GM06990 (cell line): ENCODE data around the gene PTPRT.

ENCODE experiments used
- DNase-seq: peaks from one replicate; pipeline ENCODE4 v3.0.0-alpha.2; 2011; ENCODE audit not compliant: insufficient read length; ENCODE audit errors: extremely low read depth
- H3K27me3 ChIP-seq: replicated peaks from 2 replicates; pipeline ENCODE4 v1.6.0; 2011; ENCODE audit warnings: low read length; ENCODE audit not compliant: control insufficient read depth, insufficient read depth
- H3K36me3 ChIP-seq: 2 replicates; pipeline ENCODE4 v1.5.1; 2011; ENCODE audit warnings: low read length; ENCODE audit not compliant: control insufficient read depth, insufficient read depth
- H3K4me3 ChIP-seq: replicated peaks from 2 replicates; pipeline ENCODE4 v1.5.1; 2011; ENCODE audit warnings: low read depth, mild to moderate bottlenecking, control low read depth, low read length
- CTCF ChIP-seq: IDR thresholded peaks from 2 replicates; pipeline ENCODE4 v1.5.1; 2011; ENCODE audit warnings: low read length, control low read depth, mild to moderate bottlenecking, inconsistent platforms; ENCODE audit not compliant: insufficient read depth, poor library complexity, severe bottlenecking

Gene PTPRT

GRCh38 chr20:42846784-42847490, 342.8 kb downstream of the PTPRT start:
- no peak for TF ChIP-seq CTCF
- no peaks in the 10 kb centered on the region for H3K36me3 ChIP-seq
- no peak for DNase-seq
- H3K4me3 ChIP-seq: no peak overlapping the region
- H3K27me3 ChIP-seq: no peaks in the 10 kb centered on the region

GRCh38 chr20:42844751-42845150, 345.0 kb downstream of the PTPRT start:
- H3K36me3 ChIP-seq: no peaks in the 10 kb centered on the region
- no peaks in the 10 kb centered on the region for H3K27me3 ChIP-seq
- H3K4me3 ChIP-seq: no peak overlapping the region
- DNase-seq: no peak
- TF ChIP-seq CTCF: no peak

GRCh38 chr20:42837456-42837855, 352.2 kb downstream of the PTPRT start:
- Histone ChIP-seq H3K36me3 (no peaks in the 10 kb centered on the region), H3K4me3 (no peak overlapping the region), H3K27me3 (no peaks in the 10 kb centered on the region)
- no peak for TF ChIP-seq CTCF
- no peak for DNase-seq

GRCh38 chr20:42836339-42836738, 353.4 kb downstream of the PTPRT start:
- H3K27me3 ChIP-seq: no peaks in the 10 kb centered on the region
- H3K36me3 ChIP-seq: no peaks in the 10 kb centered on the region
- no peak for TF ChIP-seq CTCF
- no peak overlapping the region for H3K4me3 ChIP-seq
- no peak for DNase-seq

- Histone ChIP-seq H3K36me3 (no peaks in the 10 kb centered on the region), H3K27me3 (no peaks in the 10 kb centered on the region), H3K4me3 (no peak overlapping the region)
- TF ChIP-seq CTCF: no peak
- DNase-seq: no peak
Observed at GRCh38 chr20:42807876-42808275, 381.8 kb downstream of the PTPRT start.
